GM12878 (cell line): ENCODE results near the gene NSD2. TPM values are rescaled to one million over a fixed set of nuclear protein-coding genes. Genes with fewer than 3 reads are reported as not detected.
A peak's percentile ranks its signal among the peaks of the same experiment; 100 is the strongest.

Experiments used
- ATAC-seq: fragments of 200-7000 bp; cut with Tn5 transposase; 3 replicates; pipeline ENCODE4 v1.9.1; 2020; ENCODE audit warnings: mild to moderate bottlenecking, moderate library complexity
- BruUV-seq: library from RNA; stranded (reverse); fragments of 400-500 nt; replicated peaks from 2 replicates; lab custom pipeline; 2021; lab: Mats Ljungman, UMichigan
- CTCF ChIA-PET: fragments of 300-600 bp; sonication (Branson Sonifier 250); formaldehyde crosslinking; extraction: SDS; loops from one replicate; lab custom pipeline; 2021; ENCODE audit warnings: inconsistent platforms; lab: Yijun Ruan, JAX
- POLR2A ChIA-PET: fragments of 350-600 bp; formaldehyde crosslinking; extraction: SDS; loops from one replicate; lab custom pipeline; 2021; ENCODE audit warnings: inconsistent platforms; lab: Charles Lee
- RAD21 ChIA-PET: fragments of 300-600 bp; sonication (Branson Sonifier 250); formaldehyde crosslinking; loops from one replicate; lab custom pipeline; 2023; ENCODE audit warnings: antibody characterized with exemption; ENCODE audit not compliant: unreplicated experiment; lab: Charles Lee
- SMC1A ChIA-PET: fragments of 300-600 bp; sonication (Branson Sonifier 250); formaldehyde crosslinking; loops from one replicate; lab custom pipeline; 2023; ENCODE audit not compliant: unreplicated experiment, uncharacterized antibody; lab: Charles Lee
- DNase-seq: peaks from one replicate; pipeline ENCODE4 v3.0.0-alpha.2; 2011; ENCODE audit warnings: low read depth, low spot score
- FAIRE-seq: peaks from 3 replicates; lab custom pipeline; 2011; peaks lifted over from hg19 to GRCh38; lab: Jason Lieb, UNC
- H2AFZ ChIP-seq: 2 replicates; pipeline ENCODE4 v1.6.0; 2011; ENCODE audit warnings: low read depth, low read length, control low read depth; ENCODE audit not compliant: control insufficient read depth
- H3K27ac ChIP-seq: 2 replicates; pipeline ENCODE4 v1.5.1; 2011; ENCODE audit warnings: control low read depth; ENCODE audit not compliant: control insufficient read depth, insufficient read depth
- H3K27me3 ChIP-seq, 2 experiments: replicated peaks in 1 of 2; 2 replicates each; pipeline versions ENCODE4 v1.6.0 to v1.6.1; 2011; ENCODE audit warnings: low read length in 1 of 2; ENCODE audit not compliant: control insufficient read depth in 2 of 2, insufficient read depth in 2 of 2
- H3K36me3 ChIP-seq, 2 experiments: 2 replicates each; pipeline ENCODE4 v1.5.1; 2011; ENCODE audit warnings: low read length in 1 of 2; ENCODE audit not compliant: control insufficient read depth in 2 of 2, insufficient read depth in 2 of 2
- H3K4me1 ChIP-seq: 2 replicates; pipeline ENCODE4 v1.6.1; 2011; ENCODE audit warnings: mild to moderate bottlenecking, low read length, moderate library complexity, mixed read lengths; ENCODE audit not compliant: control insufficient read depth, insufficient read depth
- H3K4me2 ChIP-seq: 2 replicates; pipeline ENCODE4 v1.6.0; 2011; ENCODE audit warnings: control low read depth; ENCODE audit not compliant: control insufficient read depth, insufficient read depth
- H3K4me3 ChIP-seq: fragments of 200-600 bp; sonication (generic); 2 replicates; pipeline ENCODE4 v1.5.1; 2016
- H3K79me2 ChIP-seq: 2 replicates; pipeline ENCODE4 v1.6.0; 2011; ENCODE audit warnings: low read length; ENCODE audit not compliant: control insufficient read depth, insufficient read depth
- H3K9ac ChIP-seq: 2 replicates; pipeline ENCODE4 v1.8.0; 2011; ENCODE audit warnings: low read length, control low read depth, mixed read lengths; ENCODE audit not compliant: control insufficient read depth, insufficient read depth
- H3K9me3 ChIP-seq: replicated peaks from 3 replicates; pipeline ENCODE4 v1.5.1; 2011; ENCODE audit warnings: mild to moderate bottlenecking, low read length; ENCODE audit not compliant: control insufficient read depth, insufficient read depth
- H4K20me1 ChIP-seq: 2 replicates; pipeline ENCODE4 v1.6.0; 2011; ENCODE audit not compliant: control insufficient read depth, insufficient read depth
- BACH1 ChIP-seq: fragments of 450-650 bp; IDR thresholded peaks from 2 replicates; pipeline ENCODE4 v1.6.1; 2017; ENCODE audit warnings: mild to moderate bottlenecking, borderline replicate concordance
- CREM ChIP-seq: IDR thresholded peaks from 2 replicates; pipeline ENCODE4 v1.6.1; 2014; ENCODE audit warnings: antibody characterized with exemption, low read depth
- HSF1 ChIP-seq: fragments of 150-350 bp; IDR thresholded peaks from 2 replicates; pipeline ENCODE4 v1.6.1; 2014; ENCODE audit warnings: mild to moderate bottlenecking, low read depth, low read length
- IRF3 ChIP-seq: fragments of 450-650 bp; IDR thresholded peaks from 2 replicates; pipeline ENCODE4 v1.6.1; 2014; ENCODE audit warnings: mild to moderate bottlenecking
- KAT2A ChIP-seq: conservative IDR thresholded peaks from 2 replicates; pipeline ENCODE4 v1.6.1; 2011; ENCODE audit warnings: low read depth, low read length; ENCODE audit not compliant: control insufficient read depth
- KLF5 ChIP-seq: fragments of 450-650 bp; IDR thresholded peaks from 2 replicates; pipeline ENCODE4 v1.6.1; 2014; ENCODE audit warnings: mild to moderate bottlenecking; ENCODE audit not compliant: partially characterized antibody
- MEF2A ChIP-seq: IDR thresholded peaks from 2 replicates; pipeline ENCODE4 v1.6.1; 2011; ENCODE audit warnings: low read depth, mild to moderate bottlenecking, low read length, moderate library complexity; ENCODE audit not compliant: insufficient read depth
- MXI1 ChIP-seq: fragments of 150-350 bp; IDR thresholded peaks from 2 replicates; pipeline ENCODE4 v1.6.1; 2011; ENCODE audit warnings: low read depth, mild to moderate bottlenecking, inconsistent platforms, low read length, improper control_type of control experiment
- POLR2A ChIP-seq: IDR thresholded peaks from 2 replicates; pipeline ENCODE4 v1.6.1; 2011; ENCODE audit warnings: low read depth, mild to moderate bottlenecking, low read length
- RBBP5 ChIP-seq: fragments of 200-600 bp; sonication (generic); conservative IDR thresholded peaks from 2 replicates; pipeline ENCODE4 v1.6.1; 2016
- RUNX3 ChIP-seq: IDR thresholded peaks from 2 replicates; pipeline ENCODE4 v1.6.1; 2012; ENCODE audit warnings: low read length, inconsistent platforms
- SMARCA5 ChIP-seq: fragments of 450-650 bp; IDR thresholded peaks from 2 replicates; pipeline ENCODE4 v1.6.1; 2017; ENCODE audit warnings: mild to moderate bottlenecking
- SPI1 ChIP-seq: IDR thresholded peaks from 2 replicates; pipeline ENCODE4 v1.6.1; 2011; ENCODE audit warnings: low read depth, mild to moderate bottlenecking, low read length, moderate library complexity, borderline replicate concordance; ENCODE audit not compliant: insufficient read depth
- USF1 ChIP-seq: IDR thresholded peaks from 2 replicates; pipeline ENCODE4 v1.6.1; 2011; ENCODE audit warnings: borderline replicate concordance, low read depth, mild to moderate bottlenecking, moderate library complexity, mixed read lengths, low read length; ENCODE audit not compliant: insufficient read depth; ENCODE audit errors: extremely low read length
- ZBTB40 ChIP-seq: fragments of 450-650 bp; IDR thresholded peaks from 2 replicates; pipeline ENCODE4 v1.6.1; 2016; ENCODE audit warnings: mild to moderate bottlenecking, moderate library complexity, borderline replicate concordance
- WGBS: methylation state at CpG from one replicate; pipeline ENCODE4 v1.1.6; 2016; ENCODE audit warnings: low lambda C conversion rate; ENCODE audit not compliant: insufficient replicate concordance, insufficient coverage; ENCODE audit errors: missing lambda C conversion rate; 5-methylcytosine and 5-hydroxymethylcytosine counted together
- in situ Hi-C: fragments of 300-500 bp; cut with MboI; formaldehyde crosslinking; loops from 9 replicates; pipeline ENCODE4 v1.14.3; 2018; ENCODE audit warnings: mixed read lengths
- intact Hi-C: fragments of 100-400 bp; cut with micrococcal nuclease; formaldehyde crosslinking; loops from one replicate; pipeline ENCODE4 v1.14.2; 2022; ENCODE audit not compliant: unreplicated experiment
- polyA plus RNA-seq, 11 experiments: library from polyadenylated mRNA; depleted of rRNA in 4 of 11; unstranded in 6 of 11; stranded (reverse) in 5 of 11; fragments of >200 nt; fragmentation: Nextera tagmentation in 4 of 11; fragmentation: Illumina TruSeq in 1 of 11; extraction: Ambion mirVana in 4 of 11; extraction: Trizol in 1 of 11; gene quantifications; 1 replicate in 1 of 11; 2 replicates in 10 of 11; pipeline versions ENCODE4 v1.2.1 to v1.2.3, GENCODE V29; 2011 to 2016; ENCODE audit warnings: inconsistent platforms in 2 of 11, missing spikeins in 2 of 11, low read depth in 1 of 11
- total RNA-seq, 4 experiments: library from RNA; depleted of rRNA in 3 of 4; stranded (reverse); fragments of >200 nt in 3 of 4; fragmentation: Illumina TruSeq in 1 of 4; extraction: Trizol in 1 of 4; gene quantifications; 2 replicates each; pipeline versions ENCODE4 v1.2.1 to v1.2.3, GENCODE V29; 2013 to 2021

Gene NSD2
- total and polyA plus RNA-seq, 10 of the 15 experiments (the other 5 are each of a cell fraction or from before 2014, with no cell fraction given), result 8.6 to 139 (median 67.2) TPM

GRCh38 chr4:1856071-1856942 lies 14.9 kb upstream of the NSD2 start, which contains the start of gene LETM1:
Gene LETM1, minus strand, starts transcription at chr4:1856156. Its CDS starts 206 bp downstream, at chr4:1855950.
- ChIA-PET CTCF (interaction anchor here (1.1 to 3.2 kb wide), 6 partner anchors 12 to 47 kb away, joined by 3 to 16 read pairs (median 4); no protein-coding TSS in a partner anchor), SMC1A (interaction anchor here (1.3 to 3.8 kb wide), 3 partner anchors 14 to 43 kb away, joined by 3 to 14 read pairs (median 6); no protein-coding TSS in a partner anchor), RAD21 (interaction anchor here (0.6 to 2.4 kb wide), 3 partner anchors 23 to 43 kb away, joined by 3 to 11 read pairs (median 4); no protein-coding TSS in a partner anchor), POLR2A (interaction anchor here (0.7 to 1.3 kb wide), 4 partner anchors 14 to 22 kb away, joined by 3 to 5 read pairs (median 4); partner anchors contain the start of gene NSD2)
- TSS peak; percentile 86 for BruUV-seq
- Histone ChIP-seq H3K9ac (peak within 1 kb of the TSS; percentile 93), H3K4me3 (peak within 1 kb of the TSS; percentile 95), H3K4me2 (peak within 1 kb of the TSS; percentile 94), H3K9me3 (no peaks in the 10 kb centered on the region), H4K20me1 (no peaks in the 10 kb centered on the region), H2AFZ (peak within 1 kb of the TSS; percentile 95), H3K79me2 (peaks cover 53% of the 10 kb centered on the region), H3K27me3 (no peaks in the 10 kb centered on the region), H3K4me1 (peaks cover 13% of the 10 kb centered on the region), H3K36me3 (no peaks in the 10 kb centered on the region), H3K27ac (peak within 1 kb of the TSS; percentile 67)
- ATAC-seq (peak; percentile 96), DNase-seq (peak; percentile 83), FAIRE-seq (peak; percentile 91)
- in situ Hi-C loops (no loop called here), intact Hi-C loops (loop anchor here (1.0 kb wide), 1 partner anchor 14 kb away; no protein-coding TSS in a partner anchor)
- WGBS, result under 1% methylated on average over 70 of the region's 107 CpGs
- no peak for TF ChIP-seq HSF1
- TF ChIP-seq RBBP5, result no peak
- peak; percentile 76 for TF ChIP-seq MXI1
- TF ChIP-seq POLR2A, result peak; percentile 88
- TF ChIP-seq SMARCA5, result no peak; the same call in 1 of the 2 replicates
- peak; percentile 75 for TF ChIP-seq ZBTB40
- no peak for TF ChIP-seq SPI1
- no peak; the same call in 1 of the 2 replicates for TF ChIP-seq BACH1
- 0 out of 2 replicates have a peak, but pooled peaks have one; percentile 18 for TF ChIP-seq MEF2A
- peak; percentile 23; the same call in 1 of the 2 replicates for TF ChIP-seq RUNX3
- TF ChIP-seq KLF5, result no peak
- TF ChIP-seq IRF3, result peak; percentile 62
- peak; percentile 78 for TF ChIP-seq CREM
- TF ChIP-seq KAT2A, result no peak
- peak; percentile 38 for TF ChIP-seq USF1
